H1 (cell line): ENCODE results near the gene EIF4A2. TPM values are rescaled to one million over a fixed set of nuclear protein-coding genes. Genes with fewer than 3 reads are reported as not detected.

Experiments
- CEBPB ChIP-seq: IDR thresholded peaks from 2 replicates; pipeline ENCODE4 v1.6.1; 2012; ENCODE audit warnings: low read depth, low read length
- NANOG ChIP-seq: IDR thresholded peaks from 2 replicates; pipeline ENCODE4 v1.6.1; 2011; ENCODE audit warnings: low read length, low read depth, mild to moderate bottlenecking, inconsistent platforms; ENCODE audit not compliant: insufficient read depth, poor library complexity, severe bottlenecking
- RAD21 ChIP-seq, 2 experiments: IDR thresholded peaks in 1 of 2; conservative IDR thresholded peaks in 1 of 2; 2 replicates each; pipeline ENCODE4 v1.6.1; 2011; ENCODE audit warnings: low read depth in 2 of 2, low read length in 2 of 2, improper control_type of control experiment in 1 of 2, inconsistent platforms in 1 of 2, mild to moderate bottlenecking in 1 of 2, moderate library complexity in 1 of 2
- ZNF274 ChIP-seq: IDR thresholded peaks from 2 replicates; pipeline ENCODE4 v1.7.0; 2012; ENCODE audit warnings: low read length, borderline replicate concordance; ENCODE audit errors: extremely low read depth
- polyA plus RNA-seq, 7 experiments: library from polyadenylated mRNA; depleted of rRNA in 3 of 7; stranded (reverse) in 5 of 7; unstranded in 2 of 7; fragments of >200 nt in 5 of 7; fragments of 200-250 nt in 2 of 7; gene quantifications; 1 replicate in 5 of 7; 2 replicates in 1 of 7; 4 replicates in 1 of 7; pipeline versions ENCODE4 v1.2.1 to v1.2.3, GENCODE V29; 2011 to 2013; ENCODE audit warnings: missing spikeins in 2 of 7, mixed read lengths in 2 of 7
- total RNA-seq: library from RNA; stranded (reverse); fragmentation: NEBNext Ultra II Directional; extraction: Animal tissue kit (Norgen Biotek cat#: 25700); gene quantifications from 2 replicates; pipeline ENCODE4 v1.2.1, GENCODE V29; 2021

The EIF4A2 gene
- total and polyA plus RNA-seq, 2 of the 8 experiments (the other 6 are each of a cell fraction or from before 2014, with no cell fraction given): 527 to 604 TPM

DNA sequence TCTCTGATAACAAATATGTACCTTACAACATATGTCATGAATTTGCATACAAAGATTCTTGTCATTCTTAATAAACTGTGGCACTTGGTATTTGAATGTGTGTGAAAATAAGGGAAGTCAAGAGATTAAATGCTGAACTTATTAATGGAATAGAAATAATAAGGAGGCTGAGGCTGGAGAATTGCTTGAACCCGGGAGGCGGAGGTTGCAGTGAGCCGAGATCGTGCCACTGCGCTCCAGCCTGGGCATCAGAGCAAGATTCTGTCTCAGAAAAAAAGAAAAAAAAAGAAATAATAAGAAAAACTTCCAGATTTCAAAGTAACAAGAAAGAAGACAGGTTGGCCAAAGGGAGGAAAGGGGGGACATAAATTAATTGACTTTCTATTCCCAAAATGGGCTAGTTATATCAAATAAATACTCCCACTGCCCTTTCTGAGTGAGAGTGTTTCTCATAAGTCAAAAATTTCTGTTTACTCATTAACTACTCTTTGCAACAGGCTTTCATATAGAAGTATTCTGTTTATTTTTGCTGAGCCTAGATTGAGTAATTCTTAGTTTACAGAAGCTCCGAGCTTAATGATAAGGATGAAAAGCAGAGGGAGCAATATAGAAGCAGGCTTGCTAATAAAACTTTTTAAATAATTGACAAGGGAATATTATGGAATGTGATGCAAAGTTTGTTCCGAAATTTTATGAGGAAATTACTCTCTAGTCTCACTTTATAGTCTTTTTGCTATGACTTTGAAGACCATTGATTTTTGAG, 40.6 kb upstream of the EIF4A2 start (continued):
- no peak for TF ChIP-seq ZNF274
- TF ChIP-seq RAD21 (IDR thresholded peaks at IDR 0.05 in 1 of 2, conservative IDR thresholded peaks at IDR 0.05 in 1 of 2; ENCODE audit: low read depth in 2 of 2, low read length in 2 of 2): no peak
- TF ChIP-seq CEBPB: no peak
- no peak for TF ChIP-seq NANOG
